ENCODE measurements around the gene ERP27. TPM values are rescaled to one million over a fixed set of nuclear protein-coding genes. Genes with fewer than 3 reads are reported as not detected.

Gene ERP27
- polyA plus RNA-seq, 1 donor (not counting 4 experiments of a cell fraction or from before 2014, with no cell fraction given) = 0.18 TPM

DNA sequence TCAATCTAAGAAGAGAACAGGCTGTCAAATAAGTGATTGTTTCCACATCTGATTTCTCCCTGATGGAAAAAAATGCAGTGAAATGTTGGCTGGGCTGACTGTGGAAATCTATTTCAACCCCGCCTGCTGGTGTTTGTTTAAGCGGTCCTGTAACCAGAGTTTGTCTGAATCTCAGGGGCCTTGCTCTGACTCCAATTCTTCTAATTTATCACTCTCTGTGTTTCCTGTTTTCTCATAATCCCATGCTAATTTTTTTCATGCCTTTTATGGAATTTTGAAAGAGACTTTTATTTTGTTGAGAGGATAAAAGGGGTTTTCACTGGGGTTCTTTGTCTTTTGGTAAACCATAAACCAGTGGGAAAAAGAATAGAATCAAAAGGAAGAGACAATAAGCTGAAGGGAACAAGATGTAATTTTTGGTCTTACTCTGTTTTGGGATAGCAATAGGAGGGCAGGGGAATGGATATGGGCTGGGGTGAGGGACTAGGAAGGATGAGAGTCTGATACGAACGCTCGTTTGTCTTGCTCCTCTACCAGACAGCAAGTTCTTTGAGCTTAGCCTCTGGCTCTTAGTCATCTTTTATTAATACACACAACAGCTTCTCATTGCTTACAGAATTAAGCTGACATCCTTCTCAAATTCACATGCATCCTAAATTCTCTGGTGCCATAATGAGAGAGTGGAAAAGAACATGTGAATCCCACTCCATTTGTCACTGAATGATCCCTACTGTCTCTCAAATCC, 44.7 kb downstream of the ERP27 start:
- dilution Hi-C loops (cut with MboI; ENCODE audit: extremely low pct_ligation_motif_present, low sequenced_read_pairs) = no loop called here
- TF ChIP-seq, protein P1, sequence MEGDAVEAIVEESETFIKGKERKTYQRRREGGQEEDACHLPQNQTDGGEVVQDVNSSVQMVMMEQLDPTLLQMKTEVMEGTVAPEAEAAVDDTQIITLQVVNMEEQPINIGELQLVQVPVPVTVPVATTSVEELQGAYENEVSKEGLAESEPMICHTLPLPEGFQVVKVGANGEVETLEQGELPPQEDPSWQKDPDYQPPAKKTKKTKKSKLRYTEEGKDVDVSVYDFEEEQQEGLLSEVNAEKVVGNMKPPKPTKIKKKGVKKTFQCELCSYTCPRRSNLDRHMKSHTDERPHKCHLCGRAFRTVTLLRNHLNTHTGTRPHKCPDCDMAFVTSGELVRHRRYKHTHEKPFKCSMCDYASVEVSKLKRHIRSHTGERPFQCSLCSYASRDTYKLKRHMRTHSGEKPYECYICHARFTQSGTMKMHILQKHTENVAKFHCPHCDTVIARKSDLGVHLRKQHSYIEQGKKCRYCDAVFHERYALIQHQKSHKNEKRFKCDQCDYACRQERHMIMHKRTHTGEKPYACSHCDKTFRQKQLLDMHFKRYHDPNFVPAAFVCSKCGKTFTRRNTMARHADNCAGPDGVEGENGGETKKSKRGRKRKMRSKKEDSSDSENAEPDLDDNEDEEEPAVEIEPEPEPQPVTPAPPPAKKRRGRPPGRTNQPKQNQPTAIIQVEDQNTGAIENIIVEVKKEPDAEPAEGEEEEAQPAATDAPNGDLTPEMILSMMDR (optimal IDR thresholded peaks at IDR 0.05 in 1 of 3, IDR thresholded peaks at IDR 0.05 in 1 of 3, conservative IDR thresholded peaks at IDR 0.05 in 1 of 3; ENCODE audit: extremely low read depth in 1 of 3, insufficient read depth in 2 of 3, low read length in 3 of 3) = no peak
- no peak for TF ChIP-seq EZH2 (IDR thresholded peaks at IDR 0.05; ENCODE audit: low read length)
- Histone ChIP-seq H3K79me2 (ENCODE audit: control insufficient read depth, insufficient read depth, low read length) (no peaks in the 10 kb centered on the region), H3K9me1 (ENCODE audit: control insufficient read depth, extremely low read depth, insufficient read depth, low read length) (no peaks in the 10 kb centered on the region), H3K27me3 (ENCODE audit: control insufficient read depth, extremely low read depth, insufficient read depth, low read length) (no peaks in the 10 kb centered on the region), H4K20me1 (ENCODE audit: control insufficient read depth, extremely low read depth, insufficient read depth, low read length) (no peaks in the 10 kb centered on the region), H2AFZ (ENCODE audit: control insufficient read depth, low read length) (no peak overlapping the region), H3K9ac (ENCODE audit: control insufficient read depth, extremely low read depth, insufficient read depth, low read length) (no peak overlapping the region), H3K4me2 (ENCODE audit: control insufficient read depth, extremely low read depth, insufficient read depth, low read depth, low read length) (no peak overlapping the region), H3K4me1 (ENCODE audit: control insufficient read depth, extremely low read depth, insufficient read depth, low read length) (peaks cover 5% of the 10 kb centered on the region), H3K9me3 (ENCODE audit: control insufficient read depth, low read depth, low read length) (no peaks in the 10 kb centered on the region), H3K27ac (ENCODE audit: control insufficient read depth, insufficient read depth, low read length) (no peak overlapping the region), H3K36me3 (ENCODE audit: control insufficient read depth in 2 of 2, extremely low read depth in 1 of 2, insufficient read depth in 2 of 2, low read length in 2 of 2) (no peaks in the 10 kb centered on the region), H3K4me3 (ENCODE audit: control insufficient read depth in 2 of 3, extremely low read depth in 1 of 3, insufficient read depth in 2 of 3, low read depth in 1 of 3, low read length in 3 of 3) (no peak overlapping the region)
- no peak for DNase-seq (ENCODE audit: low read depth, low spot score)
- FAIRE-seq = no peak

DNA sequence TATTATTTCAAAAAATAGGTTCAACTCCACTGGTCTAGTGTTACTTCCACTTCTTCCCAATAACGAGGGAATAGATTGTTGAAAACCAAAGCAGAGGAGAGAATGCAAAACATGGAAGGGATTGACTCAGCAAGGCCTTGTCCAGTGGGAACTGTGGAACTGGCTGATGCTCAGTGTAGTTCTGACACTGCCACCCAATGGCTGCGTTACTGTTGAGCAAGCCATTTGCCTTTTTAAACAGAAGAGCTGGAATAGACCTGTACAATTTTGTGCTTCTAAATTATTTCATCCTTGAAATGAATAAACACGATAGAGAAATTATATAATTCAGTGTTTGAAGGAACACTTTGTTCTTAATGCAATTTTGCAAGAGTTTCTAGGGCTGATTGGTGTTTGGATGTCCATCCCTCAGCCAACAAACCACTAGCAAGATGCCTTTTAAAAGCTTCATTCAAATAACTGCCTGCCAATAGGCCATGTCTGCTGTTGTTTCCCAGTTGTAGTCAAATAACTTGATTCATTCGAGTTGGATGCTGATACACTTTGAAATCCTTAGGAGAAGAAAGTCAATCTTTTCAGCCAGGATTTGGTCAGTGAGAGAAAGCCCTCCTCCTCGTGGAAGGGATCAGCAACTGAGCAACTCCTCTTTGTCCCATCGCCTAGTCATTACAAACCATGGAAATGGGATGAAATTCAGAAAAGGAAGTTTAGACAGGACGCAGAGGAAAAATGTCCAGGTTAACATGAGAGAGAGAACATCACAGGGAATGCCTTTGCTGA, 45.4 kb downstream of the ERP27 start:
- no peak overlapping the region for H2AFZ ChIP-seq (ENCODE audit: control insufficient read depth, low read length)
- H3K9ac ChIP-seq (ENCODE audit: control insufficient read depth, extremely low read depth, insufficient read depth, low read length) = no peak overlapping the region
- DNase-seq (ENCODE audit: low read depth, low spot score) (no peak), FAIRE-seq (no peak)
- H3K4me3 ChIP-seq (ENCODE audit: control insufficient read depth in 2 of 3, extremely low read depth in 1 of 3, insufficient read depth in 2 of 3, low read depth in 1 of 3, low read length in 3 of 3) = no peak overlapping the region
- no peak for TF ChIP-seq EZH2 (IDR thresholded peaks at IDR 0.05; ENCODE audit: low read length)
- TF ChIP-seq, protein P1 (optimal IDR thresholded peaks at IDR 0.05 in 1 of 3, IDR thresholded peaks at IDR 0.05 in 1 of 3, conservative IDR thresholded peaks at IDR 0.05 in 1 of 3; ENCODE audit: extremely low read depth in 1 of 3, insufficient read depth in 2 of 3, low read length in 3 of 3) = peak in 2 of 3 experiments; percentile 5 to 59
- no peaks in the 10 kb centered on the region for H3K27me3 ChIP-seq (ENCODE audit: control insufficient read depth, extremely low read depth, insufficient read depth, low read length)
- H3K27ac ChIP-seq (ENCODE audit: control insufficient read depth, insufficient read depth, low read length) = no peak overlapping the region
- H3K9me1 ChIP-seq (ENCODE audit: control insufficient read depth, extremely low read depth, insufficient read depth, low read length) = no peaks in the 10 kb centered on the region
- no peaks in the 10 kb centered on the region for H3K9me3 ChIP-seq (ENCODE audit: control insufficient read depth, low read depth, low read length)
- H3K4me1 ChIP-seq (ENCODE audit: control insufficient read depth, extremely low read depth, insufficient read depth, low read length) = peaks cover 5% of the 10 kb centered on the region
- no peaks in the 10 kb centered on the region for H3K79me2 ChIP-seq (ENCODE audit: control insufficient read depth, insufficient read depth, low read length)
- H3K4me2 ChIP-seq (ENCODE audit: control insufficient read depth, extremely low read depth, insufficient read depth, low read depth, low read length) = no peak overlapping the region
- H3K36me3 ChIP-seq (ENCODE audit: control insufficient read depth in 2 of 2, extremely low read depth in 1 of 2, insufficient read depth in 2 of 2, low read length in 2 of 2) = no peaks in the 10 kb centered on the region
- dilution Hi-C loops (cut with MboI; ENCODE audit: extremely low pct_ligation_motif_present, low sequenced_read_pairs) = no loop called here
- H4K20me1 ChIP-seq (ENCODE audit: control insufficient read depth, extremely low read depth, insufficient read depth, low read length) = no peaks in the 10 kb centered on the region

All from keratinocyte (primary cell).